RPMI8226 (cell line): Measurements from ENCODE around the gene SMIM20.

Experiments used
- DNase-seq: peaks from one replicate; pipeline ENCODE4 v3.0.0-alpha.2; 2015

Gene SMIM20

DNA sequence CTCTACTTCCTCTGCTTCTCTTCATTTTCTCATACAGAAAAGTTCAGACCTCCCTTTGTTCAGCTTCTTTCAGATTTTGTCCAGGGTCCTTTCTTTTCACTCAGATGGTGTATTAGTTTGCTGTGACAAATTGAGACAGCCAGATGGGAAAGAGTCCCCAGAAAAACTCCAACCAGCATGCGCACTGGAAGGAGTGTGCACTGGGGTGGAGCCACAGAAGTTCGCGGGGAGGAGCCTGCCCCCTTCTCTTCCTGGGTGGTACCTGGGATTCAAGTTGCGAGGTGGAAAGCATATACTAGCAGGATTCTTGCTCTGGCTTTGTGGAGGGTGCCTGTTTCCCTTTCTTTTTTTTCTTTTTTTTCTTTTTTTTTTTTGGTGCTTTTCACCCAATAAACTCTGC is 51.6 kb downstream of the SMIM20 start:
- no peak for DNase-seq

DNA sequence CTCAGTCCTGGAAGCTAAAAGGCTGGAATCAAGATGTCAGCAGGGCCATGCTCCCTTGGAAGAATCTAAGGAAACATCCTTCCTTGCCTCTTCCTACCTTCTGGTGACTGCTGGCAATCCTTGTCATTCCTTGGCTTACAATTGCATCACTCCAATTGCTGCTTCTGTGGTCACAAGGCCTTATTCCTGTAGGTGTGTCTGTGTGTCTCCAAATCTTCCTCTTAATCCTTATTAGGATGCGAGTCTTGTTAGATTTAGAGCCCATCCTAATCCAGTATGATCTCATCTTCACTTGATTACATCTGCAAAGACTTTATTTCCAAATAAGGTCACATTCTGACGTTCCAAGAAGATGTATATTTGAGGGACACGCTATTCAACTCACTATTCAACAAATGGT is 52.2 kb downstream of the SMIM20 start:
- no peak for DNase-seq

DNA sequence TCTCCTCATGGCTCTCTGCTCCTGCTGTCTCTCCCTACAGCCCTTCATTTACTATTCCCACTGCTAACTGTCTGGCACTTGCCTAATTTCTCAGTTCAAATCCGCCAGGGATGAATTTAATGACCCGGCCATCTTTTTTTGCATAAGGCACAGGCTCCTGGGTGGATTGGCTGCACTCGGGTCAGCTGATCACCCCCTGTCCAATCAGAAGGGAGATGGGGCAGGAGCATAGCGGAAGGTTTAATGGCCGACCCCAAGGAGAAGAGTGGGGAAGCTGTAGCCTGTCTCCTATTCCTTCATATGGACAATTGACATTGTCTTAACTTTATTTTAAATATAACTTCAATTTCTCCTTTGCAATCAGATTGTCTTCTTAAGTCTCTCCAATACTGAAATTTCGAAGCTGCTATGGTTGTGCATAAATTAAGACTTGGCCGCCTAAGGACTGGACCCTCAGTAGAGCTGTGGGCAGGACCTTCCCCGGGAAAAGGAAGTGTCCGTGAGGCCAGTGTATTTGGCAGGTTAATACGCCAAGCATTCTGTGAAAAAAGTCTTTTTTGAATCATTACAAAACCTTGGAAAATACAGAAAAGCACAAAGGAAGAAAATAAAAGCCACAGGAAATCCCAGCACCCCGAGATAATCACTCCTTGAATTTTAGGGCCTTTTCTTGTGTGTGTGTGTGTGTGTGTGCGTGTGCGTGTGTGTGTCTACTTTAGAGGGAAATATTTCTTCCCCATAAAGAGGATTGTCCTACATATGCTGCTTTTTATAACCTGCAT is 55.5 kb downstream of the SMIM20 start:
- no peak for DNase-seq

DNA sequence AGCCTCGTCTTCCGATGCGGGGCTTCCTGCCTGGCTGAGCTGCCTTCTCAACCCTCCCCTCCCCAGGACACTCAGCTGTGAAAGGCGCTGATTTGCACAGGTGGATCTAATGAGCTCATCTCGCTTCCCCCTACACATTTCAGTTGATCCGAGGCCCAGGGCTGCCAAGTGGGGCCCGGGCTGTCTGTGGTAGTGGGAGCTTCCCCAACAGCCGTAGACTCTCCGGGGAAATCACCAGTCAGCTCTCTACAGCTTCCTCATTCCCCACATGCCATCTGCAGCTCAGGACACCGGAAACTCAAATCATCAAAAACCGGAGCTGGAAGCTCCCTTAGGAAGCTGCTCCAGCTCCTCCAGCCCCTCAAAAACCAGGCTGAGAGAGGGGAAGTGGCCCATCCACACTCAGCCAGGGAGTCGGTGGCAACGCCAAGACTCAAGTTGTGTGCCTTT is 56.2 kb downstream of the SMIM20 start:
- DNase-seq = no peak

DNA sequence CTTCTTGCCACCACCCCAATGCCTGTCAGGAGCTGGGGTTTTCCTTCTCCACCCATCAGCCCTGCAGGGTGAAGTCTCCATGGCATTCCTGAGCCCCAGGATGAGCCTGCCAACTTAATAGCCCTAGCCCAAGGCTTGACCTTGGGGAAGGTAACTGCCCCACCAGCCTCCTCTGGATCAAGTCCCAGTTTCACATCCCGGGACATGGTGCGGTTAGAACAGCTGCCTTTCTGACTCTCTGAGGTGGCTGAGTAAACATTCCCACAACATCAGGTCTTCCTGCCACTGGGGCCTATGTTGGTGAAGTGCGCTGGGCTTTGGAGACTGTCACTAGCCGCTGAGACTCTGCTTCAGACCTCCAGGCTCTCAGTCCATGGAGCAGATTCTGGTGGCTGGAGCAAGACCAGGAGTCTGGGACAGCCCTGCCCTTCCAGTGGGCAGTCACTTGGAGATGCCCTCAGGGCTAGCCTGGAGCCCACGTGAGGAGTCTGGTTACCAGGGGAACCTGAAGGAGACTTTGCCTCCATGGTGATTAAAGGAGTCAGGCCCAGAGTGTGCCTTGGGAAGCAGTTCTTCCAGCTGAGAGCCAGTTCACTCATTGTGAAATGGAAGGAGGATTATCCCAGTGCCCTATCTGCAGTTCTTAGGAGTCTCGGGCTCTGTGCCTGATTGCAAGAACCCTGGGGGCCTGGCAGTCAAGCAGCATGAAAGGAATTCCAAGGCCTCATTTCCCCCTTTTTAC is 56.8 kb downstream of the SMIM20 start:
- no peak for DNase-seq

DNA sequence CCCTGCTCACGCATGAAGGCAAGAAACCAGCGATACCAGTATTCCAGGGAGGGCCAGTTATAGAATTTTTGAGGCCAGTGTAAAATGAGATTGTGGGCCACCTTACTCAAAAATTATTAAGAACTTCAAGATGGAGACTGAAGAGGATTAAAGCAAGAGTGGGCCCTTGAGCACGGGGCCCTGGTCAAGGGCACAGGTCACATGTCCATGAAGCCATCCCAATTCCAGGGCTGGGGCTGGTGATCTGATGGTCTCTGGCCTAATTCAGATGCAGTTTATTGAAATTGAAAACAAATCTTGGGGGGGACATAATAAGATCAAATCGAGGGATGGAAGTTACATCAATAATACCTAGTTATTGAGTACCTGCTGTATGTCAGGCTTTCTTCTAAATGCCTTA is 58.3 kb downstream of the SMIM20 start:
- DNase-seq = no peak

DNA sequence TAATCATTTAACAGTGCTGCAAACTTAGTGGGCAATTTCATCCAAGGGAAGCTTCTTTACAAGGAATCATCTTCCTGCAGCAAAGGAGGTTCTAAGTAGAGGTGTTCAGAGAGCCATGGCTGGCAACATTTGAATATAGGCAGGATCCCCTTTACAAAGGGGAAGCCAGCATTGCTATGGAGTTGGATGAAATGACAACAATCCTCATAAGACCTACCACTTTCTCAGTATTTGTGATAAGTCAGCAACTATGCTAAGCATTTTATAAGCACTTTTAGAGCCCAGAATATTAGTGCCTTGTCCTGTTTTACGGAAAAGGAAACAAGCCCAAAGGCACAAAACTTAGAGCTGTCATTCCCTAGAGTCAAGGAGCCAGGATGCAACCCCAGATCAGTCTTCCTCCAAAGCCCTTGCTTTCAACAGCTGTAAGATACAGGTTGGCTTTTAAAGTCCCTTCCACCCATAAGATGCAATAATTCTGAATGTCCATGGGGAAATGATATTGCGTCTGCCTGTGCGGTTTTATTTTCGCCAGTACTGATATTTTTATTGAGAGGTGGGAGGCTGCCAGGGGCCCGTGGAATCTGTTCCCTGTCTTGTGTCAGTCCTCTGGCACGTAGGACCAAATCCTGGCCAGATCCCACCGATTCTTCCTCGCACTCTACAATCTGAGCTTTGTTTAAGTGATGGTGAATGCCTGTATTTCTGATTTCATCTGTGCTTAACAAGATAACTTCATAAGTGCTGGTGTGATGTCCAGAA is 59.1 kb downstream of the SMIM20 start:
- no peak for DNase-seq

DNA sequence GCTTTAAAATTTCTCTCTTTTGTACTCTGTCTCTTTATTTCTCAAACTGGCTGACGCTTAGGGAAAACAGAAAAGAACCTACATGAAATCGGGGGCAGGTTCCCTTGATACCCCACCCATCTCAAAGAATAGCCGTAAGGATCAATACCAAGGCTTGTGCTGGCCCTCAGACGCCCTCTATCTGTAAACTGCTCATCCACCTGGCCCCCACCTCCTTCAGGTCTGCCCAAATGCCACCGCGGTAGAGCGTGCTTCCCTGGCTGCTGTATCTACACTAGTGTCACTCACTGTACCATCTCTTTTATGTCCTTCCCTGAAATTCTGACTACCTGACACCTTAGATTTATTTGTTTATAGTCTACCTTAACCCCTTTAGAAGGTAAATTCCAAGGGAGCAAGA is 62.8 kb downstream of the SMIM20 start:
- no peak for DNase-seq

DNA sequence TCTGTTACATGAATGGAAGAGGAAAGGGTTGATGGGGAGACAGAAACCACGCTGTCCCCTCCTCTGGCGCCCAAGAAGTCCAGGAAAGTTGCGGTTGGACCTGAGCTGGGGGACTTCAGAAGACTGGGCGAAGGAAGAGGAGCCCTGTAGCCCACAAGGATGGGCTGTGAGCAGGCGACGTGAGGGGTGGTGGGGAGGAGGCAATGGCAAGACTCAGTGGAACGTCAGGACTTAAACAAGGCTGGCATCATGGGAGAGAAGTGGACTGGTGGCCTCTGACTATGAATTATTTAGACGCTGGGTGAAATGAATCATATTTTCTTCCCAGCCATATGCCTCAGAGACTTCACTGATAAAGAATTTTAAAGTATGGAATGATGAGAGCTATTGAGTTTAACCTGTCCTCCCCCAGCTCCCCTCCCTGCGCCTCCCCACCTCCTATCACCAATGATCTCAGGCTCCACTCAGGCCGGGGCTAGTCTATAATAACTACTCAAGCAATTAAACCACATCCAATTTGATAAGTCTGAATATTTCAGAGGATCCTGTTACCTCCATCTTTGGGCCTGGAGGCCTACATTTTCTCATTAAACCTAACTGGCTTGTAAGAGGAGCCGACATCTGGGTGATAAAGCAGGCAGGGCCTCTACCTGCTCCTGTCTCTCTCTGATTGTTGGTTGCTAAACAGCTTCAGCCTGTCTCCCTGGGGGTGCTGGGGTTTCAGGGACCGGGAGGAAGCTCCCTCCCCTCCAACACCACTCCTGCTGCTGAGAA is 63.6 kb downstream of the SMIM20 start:
- DNase-seq = no peak

GRCh38 chr4:25978327-25978726 is 64.3 kb downstream of the SMIM20 start:
- DNase-seq = no peak
